ENCODE results near the gene EXOSC7. TPM values are rescaled to one million over a fixed set of nuclear protein-coding genes. Genes with fewer than 3 reads are reported as not detected.

Gene EXOSC7
- total and polyA plus RNA-seq, 9 of the 15 experiments (the other 6 are each of a cell fraction or from before 2014, with no cell fraction given) = 88.5 to 237 (median 112) TPM

- TF ChIP-seq E2F5 (CRISPR knock-in tag; IDR thresholded peaks at IDR 0.05) = no peak
- no peak for TF ChIP-seq ZNF146 (CRISPR knock-in tag; IDR thresholded peaks at IDR 0.05; ENCODE audit: unreplicated experiment)
- no peak for TF ChIP-seq ZNF224 (CRISPR knock-in tag; IDR thresholded peaks at IDR 0.05)
- no peak for TF ChIP-seq ARID3B (CRISPR knock-in tag; IDR thresholded peaks at IDR 0.05; ENCODE audit: borderline replicate concordance)
- no peak for TF ChIP-seq SAP30 (IDR thresholded peaks at IDR 0.05; ENCODE audit: borderline replicate concordance, insufficient read depth, low read depth, low read length, poor library complexity, severe bottlenecking)
- no peak for TF ChIP-seq MYBL2 (IDR thresholded peaks at IDR 0.05; ENCODE audit: low read depth)
- TF ChIP-seq MYBL2 (CRISPR knock-in tag; IDR thresholded peaks at IDR 0.05; ENCODE audit: borderline replicate concordance) = no peak
- no peak for TF ChIP-seq CBFA2T3 (IDR thresholded peaks at IDR 0.05)
- TF ChIP-seq ZNF766 (CRISPR knock-in tag; conservative IDR thresholded peaks at IDR 0.05) = no peak
- TF ChIP-seq RB1 (IDR thresholded peaks at IDR 0.05; ENCODE audit: low read depth) = no peak
- no peak for TF ChIP-seq HCFC1 (IDR thresholded peaks at IDR 0.05; ENCODE audit: low read depth, low read length)
- no peak for TF ChIP-seq ZNF740 (CRISPR knock-in tag; IDR thresholded peaks at IDR 0.05)
- no peak for TF ChIP-seq ZNF740 (tag; IDR thresholded peaks at IDR 0.05)
- no peak for TF ChIP-seq MXD1 (CRISPR knock-in tag; IDR thresholded peaks at IDR 0.05; ENCODE audit: borderline replicate concordance, poor library complexity, severe bottlenecking)
Measured at GRCh38 chr3:44999782-45000181, 23.7 kb downstream of the EXOSC7 start (continued).

All from K562 (cell line).